GM10266 (cell line): ENCODE data around the gene LTBP1.

Source experiments
- DNase-seq: peaks from one replicate; pipeline ENCODE4 v3.0.0; 2012; ENCODE audit errors: extremely low spot score
- CTCF ChIP-seq: IDR thresholded peaks from 2 replicates; pipeline ENCODE4 v1.5.1; 2012; ENCODE audit warnings: mild to moderate bottlenecking, low read depth; ENCODE audit not compliant: control insufficient read depth, insufficient read depth; ENCODE audit errors: missing control alignments

The LTBP1 gene

GRCh38 chr2:33107690-33108482, 161.1 kb downstream of the LTBP1 start:
- no peak for TF ChIP-seq CTCF
- no peak for DNase-seq

GRCh38 chr2:33108483-33109443, 162.0 kb downstream of the LTBP1 start:
- TF ChIP-seq CTCF, result no peak
- DNase-seq, result no peak

- DNase-seq, result no peak
- no peak for TF ChIP-seq CTCF
Observed at GRCh38 chr2:33110461-33110860, 163.7 kb downstream of the LTBP1 start.

GRCh38 chr2:33111002-33111446, 164.3 kb downstream of the LTBP1 start:
- TF ChIP-seq CTCF, result no peak
- no peak for DNase-seq

GRCh38 chr2:33115196-33115595, 168.4 kb downstream of the LTBP1 start:
- TF ChIP-seq CTCF, result no peak
- no peak for DNase-seq

- no peak for DNase-seq
- TF ChIP-seq CTCF, result no peak
Observed at GRCh38 chr2:33115728-33116127, 169.0 kb downstream of the LTBP1 start.
